ENCODE results near the gene MYOG. TPM values are rescaled to one million over a fixed set of nuclear protein-coding genes. Genes with fewer than 3 reads are reported as not detected.

The MYOG gene
- total and polyA plus RNA-seq, 7 donors = not detected

DNA sequence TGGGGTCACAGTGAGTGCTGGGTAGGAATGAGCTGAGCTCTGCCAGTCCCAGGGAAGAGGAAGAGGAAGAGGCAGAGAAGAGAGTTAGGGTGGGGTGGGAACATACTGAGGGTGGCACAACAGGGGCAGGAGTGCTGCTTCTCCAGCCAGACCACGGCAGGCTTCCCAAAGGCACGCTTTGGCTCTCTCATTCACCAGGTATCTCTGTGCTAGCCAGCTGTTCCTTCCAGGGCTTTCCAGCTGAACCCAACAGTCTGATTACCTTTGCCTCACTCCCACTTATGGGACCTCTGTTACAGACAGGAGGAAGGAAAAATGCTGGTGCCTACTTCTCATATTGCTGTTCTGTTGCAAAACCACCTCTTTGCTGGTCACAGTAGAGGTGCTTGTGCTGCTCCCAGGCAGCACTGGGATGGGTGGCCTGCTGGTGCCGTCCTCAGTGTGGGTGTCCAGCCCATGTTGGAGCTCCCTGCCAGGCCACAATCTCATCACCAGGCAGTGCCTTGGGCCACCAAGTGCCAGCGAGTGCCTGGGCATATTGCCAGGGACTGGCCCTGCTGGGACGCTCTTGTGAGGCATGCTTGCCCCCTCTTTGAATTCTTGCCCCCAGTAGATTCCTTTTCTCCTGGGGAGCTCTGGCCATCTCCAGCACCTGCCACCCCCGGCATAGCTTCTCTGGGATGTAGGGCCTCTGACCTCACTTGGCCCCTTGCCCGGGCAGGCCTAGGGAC, 43.9 kb upstream of the MYOG start:
- TF ChIP-seq, protein P1, sequence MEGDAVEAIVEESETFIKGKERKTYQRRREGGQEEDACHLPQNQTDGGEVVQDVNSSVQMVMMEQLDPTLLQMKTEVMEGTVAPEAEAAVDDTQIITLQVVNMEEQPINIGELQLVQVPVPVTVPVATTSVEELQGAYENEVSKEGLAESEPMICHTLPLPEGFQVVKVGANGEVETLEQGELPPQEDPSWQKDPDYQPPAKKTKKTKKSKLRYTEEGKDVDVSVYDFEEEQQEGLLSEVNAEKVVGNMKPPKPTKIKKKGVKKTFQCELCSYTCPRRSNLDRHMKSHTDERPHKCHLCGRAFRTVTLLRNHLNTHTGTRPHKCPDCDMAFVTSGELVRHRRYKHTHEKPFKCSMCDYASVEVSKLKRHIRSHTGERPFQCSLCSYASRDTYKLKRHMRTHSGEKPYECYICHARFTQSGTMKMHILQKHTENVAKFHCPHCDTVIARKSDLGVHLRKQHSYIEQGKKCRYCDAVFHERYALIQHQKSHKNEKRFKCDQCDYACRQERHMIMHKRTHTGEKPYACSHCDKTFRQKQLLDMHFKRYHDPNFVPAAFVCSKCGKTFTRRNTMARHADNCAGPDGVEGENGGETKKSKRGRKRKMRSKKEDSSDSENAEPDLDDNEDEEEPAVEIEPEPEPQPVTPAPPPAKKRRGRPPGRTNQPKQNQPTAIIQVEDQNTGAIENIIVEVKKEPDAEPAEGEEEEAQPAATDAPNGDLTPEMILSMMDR (IDR thresholded peaks at IDR 0.05) = no peak
- TF ChIP-seq POLR2AphosphoS5 (IDR thresholded peaks at IDR 0.05) (no peak), EP300 (IDR thresholded peaks at IDR 0.05) (no peak), POLR2A (IDR thresholded peaks at IDR 0.05) (no peak)
- H3K36me3 ChIP-seq = no peaks in the 10 kb centered on the region
- H3K27ac ChIP-seq = no peak overlapping the region
- no peak for DNase-seq
- H3K4me3 ChIP-seq = no peak overlapping the region
- intact Hi-C loops (cut with DNase I) = loop anchor here (5.0 kb wide), 1 partner anchor 43 kb away; no protein-coding TSS in a partner anchor
- 40 to 66% methylated on average over 7 of the region's 7 CpGs for WGBS, 2 donors
- H3K4me1 ChIP-seq = peaks cover 0 to 27% (median 24%) of the 10 kb centered on the region in 4 donors
- H3K9me3 ChIP-seq = no peaks in the 10 kb centered on the region
- H3K27me3 ChIP-seq = peaks cover 0 to 14% (median 12%) of the 10 kb centered on the region in 3 donors

DNA sequence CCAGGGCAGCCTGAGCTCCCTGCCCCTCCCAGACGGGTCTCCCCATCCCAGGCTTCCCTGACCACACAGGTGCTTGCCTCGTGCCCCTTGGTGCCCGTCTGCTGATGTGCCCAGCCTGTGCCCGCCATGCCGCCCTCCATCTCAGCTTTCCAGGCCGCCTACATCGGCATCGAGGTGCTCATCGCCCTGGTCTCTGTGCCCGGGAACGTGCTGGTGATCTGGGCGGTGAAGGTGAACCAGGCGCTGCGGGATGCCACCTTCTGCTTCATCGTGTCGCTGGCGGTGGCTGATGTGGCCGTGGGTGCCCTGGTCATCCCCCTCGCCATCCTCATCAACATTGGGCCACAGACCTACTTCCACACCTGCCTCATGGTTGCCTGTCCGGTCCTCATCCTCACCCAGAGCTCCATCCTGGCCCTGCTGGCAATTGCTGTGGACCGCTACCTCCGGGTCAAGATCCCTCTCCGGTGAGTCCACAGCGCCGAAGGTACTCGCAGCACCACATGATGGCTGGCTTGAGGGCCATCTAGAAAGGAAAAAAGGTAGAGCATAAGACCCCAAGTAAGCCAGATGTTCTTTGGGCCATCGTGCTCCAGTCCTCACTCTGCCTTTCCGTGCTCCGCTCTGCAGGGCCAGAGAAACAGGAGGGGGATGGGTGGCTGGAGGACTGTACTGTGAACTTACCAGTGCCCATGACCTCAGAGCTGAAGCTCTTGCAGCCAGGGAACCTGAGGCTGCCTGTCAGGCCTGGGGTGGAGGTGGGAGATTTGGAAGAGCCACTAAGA, 43.1 kb upstream of the MYOG start:
- Histone ChIP-seq H3K36me3 (no peaks in the 10 kb centered on the region), H3K9me3 (no peaks in the 10 kb centered on the region), H3K27ac (no peak overlapping the region), H3K27me3 (peaks cover 0 to 19% (median 18%) of the 10 kb centered on the region in 3 donors), H3K4me3 (no peak overlapping the region), H3K4me1 (peaks cover 0 to 27% (median 24%) of the 10 kb centered on the region in 4 donors)
- intact Hi-C loops (cut with DNase I) = loop anchor here (5.0 kb wide), 1 partner anchor 43 kb away; no protein-coding TSS in a partner anchor
- 89 to 90% methylated on average over 29 of the region's 29 CpGs for WGBS, 2 donors
- DNase-seq = no peak
- TF ChIP-seq EP300 (IDR thresholded peaks at IDR 0.05) (no peak), POLR2A (IDR thresholded peaks at IDR 0.05) (no peak), POLR2AphosphoS5 (IDR thresholded peaks at IDR 0.05) (no peak)
- TF ChIP-seq, protein P1 (IDR thresholded peaks at IDR 0.05) = no peak

- peaks cover 0 to 27% (median 24%) of the 10 kb centered on the region in 4 donors for H3K4me1 ChIP-seq
- no peaks in the 10 kb centered on the region for H3K9me3 ChIP-seq
- H3K36me3 ChIP-seq = no peaks in the 10 kb centered on the region
- intact Hi-C loops (cut with DNase I) = loop anchor here (5.0 kb wide), 1 partner anchor 44 kb away; no protein-coding TSS in a partner anchor
- peak overlapping the region in 1 of 4 donors; percentile 27 for H3K27ac ChIP-seq
- H3K27me3 ChIP-seq = peaks cover 0 to 22% (median 19%) of the 10 kb centered on the region in 3 donors
- no peak for DNase-seq
- WGBS, 2 donors = 15 to 27% methylated on average over 7 of the region's 7 CpGs
- TF ChIP-seq EP300 (IDR thresholded peaks at IDR 0.05) (no peak), POLR2AphosphoS5 (IDR thresholded peaks at IDR 0.05) (no peak), POLR2A (IDR thresholded peaks at IDR 0.05) (no peak)
- TF ChIP-seq, protein P1 (IDR thresholded peaks at IDR 0.05) = no peak
- H3K4me3 ChIP-seq = peak overlapping the region in 3 of 4 donors; percentile 27 to 51 (median 48)
Observed at GRCh38 chr1:203128431-203128715, 42.6 kb upstream of the MYOG start.

DNA sequence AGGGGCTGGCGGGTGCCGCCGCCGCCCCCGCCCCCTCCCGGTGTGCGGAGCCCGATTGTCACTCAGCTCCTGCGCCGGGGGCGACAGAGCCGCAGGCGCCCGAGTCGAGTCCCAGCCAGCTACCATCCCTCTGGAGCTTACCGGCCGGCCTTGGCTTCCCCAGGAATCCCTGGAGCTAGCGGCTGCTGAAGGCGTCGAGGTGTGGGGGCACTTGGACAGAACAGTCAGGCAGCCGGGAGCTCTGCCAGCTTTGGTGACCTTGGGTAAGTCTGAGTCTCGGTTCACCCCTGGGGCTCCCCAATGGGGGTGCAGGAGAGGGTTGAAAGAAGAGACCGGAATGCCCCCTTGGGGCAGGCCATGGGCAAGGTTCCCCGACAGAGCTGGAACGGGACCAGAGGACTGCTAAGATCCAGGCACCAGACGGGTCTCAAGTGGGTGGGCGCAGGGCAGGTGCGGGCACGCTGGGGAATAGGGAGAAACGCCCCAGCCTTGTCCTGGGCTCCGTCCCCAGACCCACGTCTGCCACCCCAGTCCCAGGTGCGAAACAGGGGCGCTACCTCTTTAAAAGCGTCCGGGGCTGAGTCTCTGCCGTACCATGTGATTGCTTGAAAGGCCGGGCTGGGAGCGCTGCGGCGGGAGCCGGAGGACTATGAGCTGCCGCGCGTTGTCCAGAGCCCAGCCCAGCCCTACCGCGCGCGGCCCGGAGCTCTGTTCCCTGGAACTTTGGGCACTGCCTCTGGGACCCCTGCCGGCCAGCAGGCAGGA, 42.0 kb upstream of the MYOG start, which contains the start of gene ADORA1:
Gene ADORA1, plus strand, starts transcription at position 61 of the 765 bp plus-strand sequence. CDS start 1,116 bp downstream, outside the sequence.
- Histone ChIP-seq H3K27me3 (peaks cover 0 to 25% (median 19%) of the 10 kb centered on the region in 3 donors), H3K4me1 (peaks cover 0 to 27% (median 24%) of the 10 kb centered on the region in 4 donors), H3K9me3 (no peaks in the 10 kb centered on the region), H3K27ac (peak within 1 kb of the TSS in 2 of 4 donors; percentile 27 to 50), H3K4me3 (peak within 1 kb of the TSS; percentile 18 to 51 (median 38)), H3K36me3 (no peaks in the 10 kb centered on the region)
- 1% methylated on average over 51 of the region's 51 CpGs for WGBS, 2 donors
- intact Hi-C loops (cut with DNase I) = loop anchor here (5.0 kb wide), 1 partner anchor 44 kb away; no protein-coding TSS in a partner anchor
- TF ChIP-seq POLR2A (IDR thresholded peaks at IDR 0.05) = no peak
- TF ChIP-seq EP300 (IDR thresholded peaks at IDR 0.05) = no peak
- TF ChIP-seq POLR2AphosphoS5 (IDR thresholded peaks at IDR 0.05) = no peak
- TF ChIP-seq, protein P1 (IDR thresholded peaks at IDR 0.05) = no peak
- peak; percentile 87 for DNase-seq
